ENCODE data around the gene DMRTB1.

DMRTB1 gene

GRCh38 chr1:53511323-53511932, 52.2 kb downstream of the DMRTB1 start:
- DNase-seq = no peak

- no peak for DNase-seq
These were observed 53.0 kb downstream of the DMRTB1 start for GRCh38 chr1:53511933-53512806.

DNA sequence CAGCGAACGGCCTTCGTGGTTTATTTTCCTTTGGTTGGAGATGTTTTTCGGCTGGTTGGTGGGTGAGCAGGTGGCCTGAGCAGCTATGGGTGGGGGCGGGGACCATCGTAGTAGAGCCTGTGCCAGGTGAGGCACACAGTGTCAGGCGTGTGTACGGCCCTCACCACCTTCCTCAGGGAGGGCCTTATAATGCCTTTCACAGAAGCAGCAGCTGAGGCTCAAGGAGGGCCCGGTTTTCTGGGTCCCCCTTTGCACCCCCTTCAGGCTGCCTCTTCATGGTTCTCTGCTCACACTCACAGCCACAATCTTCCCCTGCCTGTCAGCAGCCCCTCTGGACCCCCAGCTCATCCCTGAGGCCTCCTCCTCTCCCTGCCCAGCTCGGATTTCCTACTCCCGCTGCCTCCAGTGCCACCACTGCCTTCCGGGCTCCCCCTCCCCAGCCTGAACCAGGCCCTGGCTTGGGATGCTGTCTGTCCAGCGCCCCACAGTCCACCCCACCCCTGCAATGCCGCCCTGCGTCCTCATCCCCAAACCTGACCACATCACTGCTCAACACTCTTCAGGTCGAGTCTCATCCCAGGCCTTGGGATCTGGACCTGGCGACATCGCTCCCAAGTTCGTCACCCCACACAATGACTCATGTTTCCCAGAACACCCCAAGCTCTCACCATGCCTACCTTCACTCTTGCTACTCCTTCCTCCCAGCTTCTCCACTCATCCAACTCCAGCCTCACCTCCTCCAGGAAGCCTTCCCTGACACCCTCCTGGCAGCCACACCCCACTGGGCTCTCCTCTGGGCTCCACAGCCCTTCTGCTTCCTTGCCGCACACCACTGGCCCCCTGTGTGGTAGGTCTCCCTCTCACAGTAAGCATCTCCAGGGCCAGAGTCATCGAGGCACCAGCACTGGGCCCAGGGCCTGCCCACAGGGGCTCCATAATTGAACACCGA, 53.9 kb downstream of the DMRTB1 start:
- DNase-seq = no peak

- DNase-seq = no peak
These were observed 54.6 kb downstream of the DMRTB1 start for GRCh38 chr1:53513846-53514245.

- no peak for DNase-seq
These were observed 55.2 kb downstream of the DMRTB1 start for GRCh38 chr1:53514436-53514835.

- DNase-seq = no peak
These were observed 57.0 kb downstream of the DMRTB1 start for GRCh38 chr1:53516181-53516580.

Data from NCI-H1694 treated with DMSO at 0.1 percent for 48 hours (cell line).